Vagina (tissue), 2 donors: ENCODE measurements around the gene SLC2A11.

ENCODE experiments used
- CTCF ChIP-seq, 3 experiments: fragments of 450-650 bp in 2 of 3; fragments of 200-600 bp in 1 of 3; sonication (generic) in 1 of 3; IDR thresholded peaks; one replicate each; pipeline ENCODE4 v1.5.1; 2017 to 2019; ENCODE audit warnings: antibody characterized with exemption in 3 of 3, mild to moderate bottlenecking in 2 of 3, moderate library complexity in 2 of 3
- POLR2AphosphoS5 ChIP-seq, 2 donors: sonication (generic); formaldehyde crosslinking; IDR thresholded peaks; one replicate each; pipeline ENCODE4 v1.9.0; 2017; ENCODE audit warnings: antibody characterized with exemption in 2 of 2, mild to moderate bottlenecking in 2 of 2, low read depth in 1 of 2; ENCODE audit not compliant: insufficient read depth in 1 of 2

DNA sequence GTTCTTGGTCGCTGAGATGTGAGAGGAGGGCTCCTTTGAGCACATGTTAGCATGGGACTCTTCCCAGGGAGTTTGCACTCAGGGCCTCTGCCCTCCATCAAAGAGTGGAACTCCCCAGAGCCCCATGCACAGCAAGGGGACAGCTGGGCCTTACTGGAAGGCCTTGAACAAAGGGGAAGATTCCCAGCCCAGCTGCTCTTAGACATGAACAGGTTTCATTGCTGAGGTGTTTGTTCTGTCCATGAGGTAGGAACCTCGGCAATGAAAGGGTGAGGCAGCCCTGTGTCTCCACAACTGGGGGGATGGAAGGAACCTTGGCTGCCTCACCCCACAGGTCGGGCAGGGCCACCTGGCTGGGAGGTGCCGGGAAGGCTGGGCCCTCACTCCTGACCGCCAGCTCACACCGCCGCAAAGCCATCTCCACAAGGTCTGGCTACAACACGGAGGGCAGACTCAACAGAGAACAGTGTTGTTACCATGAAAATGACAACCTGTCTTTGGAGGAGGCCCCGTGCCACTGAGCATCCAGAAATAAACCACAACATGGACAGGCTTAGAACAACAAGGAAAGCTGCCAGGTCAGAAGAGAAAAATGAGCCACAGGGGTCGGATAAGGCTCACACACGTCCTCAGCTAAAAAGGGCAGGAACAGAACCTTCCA is 22.1 kb upstream of the SLC2A11 start:
- TF ChIP-seq CTCF (IDR thresholded peaks at IDR 0.05) (no peak), POLR2AphosphoS5 (IDR thresholded peaks at IDR 0.05; ENCODE audit: insufficient read depth in 1 of 2, low read depth in 1 of 2) (no peak)
